SKM-1 treated with dmso at 0.1 percent for 144 hours (cell line): Measurements from ENCODE around the gene PGS1.

Experiments used
- DNase-seq: peaks from one replicate; lab custom pipeline; 2025; ENCODE audit not compliant: unreplicated experiment; lab: John Stamatoyannopoulos, UW

The PGS1 gene

DNA sequence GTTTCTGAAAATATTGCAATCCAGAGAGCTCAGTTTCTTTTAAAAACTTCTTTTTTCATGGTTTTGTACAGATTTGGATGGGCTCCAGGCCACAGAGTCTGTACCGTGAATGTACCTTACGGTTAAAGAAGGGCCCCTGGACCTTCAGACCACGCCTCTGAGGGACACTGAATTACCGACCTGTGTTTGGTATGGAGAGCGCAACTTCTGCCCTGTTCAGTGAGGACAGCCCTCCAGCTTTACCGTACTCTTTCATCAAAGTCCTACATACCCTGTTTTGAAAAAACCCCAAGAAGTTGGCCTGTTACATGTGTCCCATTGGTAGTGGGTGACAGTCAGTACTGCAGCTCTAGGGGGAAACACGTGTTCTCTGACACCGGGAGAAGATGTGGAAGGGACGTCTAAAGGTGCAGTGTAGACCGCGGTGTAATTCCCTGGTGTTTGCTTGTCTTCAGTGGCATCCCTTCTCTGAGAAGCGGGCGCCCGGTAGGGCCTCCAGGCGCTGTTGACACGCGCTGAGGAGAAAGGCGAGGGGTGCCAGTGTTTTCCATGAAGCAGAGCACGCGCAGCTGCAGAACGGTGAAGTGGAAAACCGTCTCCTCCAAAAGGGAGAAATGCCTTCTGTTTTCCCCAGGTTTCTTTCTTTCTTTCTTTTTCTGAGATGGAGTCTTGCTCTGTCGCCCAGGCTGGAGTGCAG, 6.2 kb downstream of the PGS1 start:
- no peak for DNase-seq

DNA sequence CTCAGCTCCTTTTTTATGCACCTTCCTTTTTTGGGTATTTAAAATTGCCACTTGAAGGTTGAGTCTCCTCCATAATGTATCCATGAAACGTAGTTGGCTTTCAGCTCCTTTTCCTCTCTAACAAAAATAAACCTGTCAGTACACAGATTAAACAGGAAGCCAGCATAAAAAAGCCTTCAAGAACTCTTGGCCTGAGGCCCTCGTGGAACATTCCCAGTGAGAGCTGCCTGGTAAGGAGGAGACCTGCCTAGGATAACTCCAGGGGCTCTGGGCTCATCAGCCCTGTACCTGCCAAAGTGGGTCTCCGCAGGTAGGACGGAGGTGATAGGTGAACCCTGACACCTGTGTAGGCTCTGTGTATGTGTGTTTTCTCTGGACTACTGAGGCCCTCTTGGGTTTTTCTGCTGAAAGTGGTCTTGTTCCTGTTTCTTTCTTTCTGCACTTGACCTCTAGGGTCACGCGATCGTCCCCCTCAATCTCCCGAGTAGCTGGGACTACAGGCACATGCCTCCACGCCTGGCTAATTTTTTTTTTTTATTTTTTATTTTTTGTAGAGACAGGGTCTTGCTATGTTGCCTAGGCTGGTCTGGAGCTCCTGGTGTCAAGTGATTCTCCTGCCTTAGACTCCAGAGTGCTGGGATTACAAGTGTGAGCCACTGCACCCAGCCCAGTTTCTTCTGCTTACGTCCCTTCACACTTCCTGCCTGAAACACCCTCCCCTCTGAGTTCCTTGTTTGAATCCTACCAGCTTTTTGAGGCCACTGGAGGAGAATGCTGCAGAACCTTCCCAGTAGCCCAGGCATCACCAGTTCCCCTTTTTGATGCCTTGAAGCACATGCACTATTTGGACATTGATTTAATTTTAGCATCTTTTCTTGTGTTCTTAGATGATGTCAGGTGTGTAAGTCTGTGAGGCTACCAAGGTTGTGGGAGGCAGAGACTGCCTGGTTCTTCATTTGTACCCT, 9.8 kb downstream of the PGS1 start:
- peak; percentile 98 for DNase-seq

DNA sequence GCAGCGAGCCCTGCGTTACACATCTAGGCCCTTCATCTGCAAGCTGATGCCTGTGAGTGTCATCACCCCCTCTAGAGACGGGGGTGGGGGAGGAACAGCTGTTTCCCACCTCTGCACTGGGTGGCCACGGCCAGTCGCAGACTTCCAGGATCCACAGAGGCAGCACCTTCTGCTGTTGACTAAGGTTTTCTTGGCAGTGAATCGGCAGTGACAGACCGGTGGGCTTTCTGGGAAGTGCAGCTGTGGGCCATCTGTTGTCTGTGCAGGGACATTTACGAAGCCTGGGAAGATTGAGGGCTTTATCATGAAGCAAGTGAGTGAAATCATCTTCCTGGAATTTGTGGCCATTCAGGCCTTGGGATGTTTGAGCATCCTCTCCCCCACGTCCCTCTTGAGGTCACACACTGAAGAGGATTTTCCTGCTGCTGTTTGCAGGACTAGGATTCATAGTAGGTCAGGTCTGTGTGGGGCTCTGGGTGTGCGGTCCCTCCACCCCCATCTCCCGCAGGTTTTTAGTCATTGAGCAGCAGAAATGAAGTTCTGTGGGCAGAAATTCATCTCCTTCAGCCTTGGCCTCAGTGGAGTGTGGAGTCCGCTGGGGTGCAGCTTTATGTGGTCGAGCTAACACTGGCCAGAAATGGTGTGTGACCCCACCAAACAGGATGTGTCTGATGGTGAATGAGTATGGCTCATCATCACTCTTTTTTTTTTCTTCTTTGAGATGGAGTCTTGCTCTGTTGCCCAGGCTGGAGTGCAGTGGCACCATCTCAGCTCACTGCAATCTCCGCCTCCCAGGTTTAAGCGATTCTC, 12.0 kb downstream of the PGS1 start:
- no peak for DNase-seq

DNA sequence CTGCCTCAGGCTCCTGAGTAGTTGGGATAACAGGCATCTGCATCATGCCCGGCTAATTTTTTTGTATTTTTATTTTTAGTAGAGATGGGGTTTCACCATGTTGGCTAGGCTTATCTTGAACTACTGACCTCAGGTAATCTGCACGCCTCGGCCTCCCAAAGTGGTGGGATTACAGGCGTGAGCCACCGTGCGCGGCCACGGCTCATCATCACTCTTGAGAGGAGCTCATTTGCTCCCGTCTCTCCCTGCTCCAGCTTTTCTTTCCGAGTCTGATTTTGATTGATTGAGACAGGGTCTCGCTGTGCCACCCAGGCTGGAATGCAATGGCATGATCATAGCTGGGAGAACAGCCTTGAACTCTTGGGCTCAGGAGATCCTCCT, 12.6 kb downstream of the PGS1 start:
- DNase-seq: no peak

DNA sequence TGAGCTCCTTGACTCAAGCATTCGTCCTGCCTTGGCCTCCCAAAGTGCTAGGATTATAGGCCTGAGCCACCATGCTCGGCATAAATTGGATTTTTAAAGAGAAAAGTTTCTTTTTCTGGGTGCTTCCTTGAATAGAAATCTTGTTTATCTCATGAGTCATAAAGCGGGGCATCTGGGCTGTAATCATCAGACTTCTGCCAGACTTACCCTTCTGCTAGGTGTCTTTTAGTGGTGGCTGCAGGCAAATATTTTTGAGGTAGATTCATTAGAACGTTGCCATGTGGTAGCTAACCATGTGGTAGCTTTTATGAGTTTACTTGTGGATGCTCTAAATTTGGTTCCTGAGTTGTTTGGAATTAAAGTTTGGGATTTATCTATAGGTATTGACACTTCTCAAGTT, 13.4 kb downstream of the PGS1 start:
- no peak for DNase-seq

DNA sequence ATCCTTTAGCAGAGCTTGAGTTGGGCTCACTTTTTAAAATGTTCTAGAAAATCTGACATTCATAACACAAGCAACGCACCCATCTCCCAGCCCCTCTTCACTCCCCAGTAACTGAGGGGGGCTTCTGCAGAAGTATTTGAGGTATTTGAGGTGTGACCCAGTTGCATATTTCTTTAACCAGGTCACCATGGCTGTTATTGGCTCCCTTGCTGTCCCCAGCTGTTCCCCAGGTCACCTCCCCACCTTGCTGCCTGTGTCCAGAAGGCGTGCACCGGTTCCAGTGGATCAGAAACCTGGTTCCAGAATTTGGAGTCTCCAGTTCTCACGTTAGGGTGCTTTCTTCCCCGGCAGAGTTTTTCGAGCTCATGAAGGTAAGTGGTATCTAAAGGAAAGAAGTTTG, 13.8 kb downstream of the PGS1 start:
- DNase-seq: no peak

DNA sequence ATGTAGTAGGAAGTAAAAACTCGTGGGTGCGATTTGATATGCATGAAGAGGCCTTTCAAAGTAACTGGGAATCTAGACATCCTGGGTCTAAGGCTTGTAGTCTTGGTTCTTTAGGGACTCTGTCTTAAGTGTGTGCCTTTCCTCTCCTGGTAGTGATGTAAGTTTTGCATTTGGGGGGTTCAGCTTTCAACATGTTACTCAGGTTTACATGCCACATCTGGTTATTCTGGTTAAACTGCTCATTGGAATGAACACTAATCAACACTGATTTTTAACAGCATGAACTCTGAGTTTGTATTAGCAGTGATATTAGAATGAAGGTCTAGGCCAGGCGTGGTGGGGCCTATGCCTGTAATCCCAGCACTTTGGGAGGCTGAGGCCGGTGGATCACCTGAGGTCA, 15.1 kb downstream of the PGS1 start:
- DNase-seq: no peak

DNA sequence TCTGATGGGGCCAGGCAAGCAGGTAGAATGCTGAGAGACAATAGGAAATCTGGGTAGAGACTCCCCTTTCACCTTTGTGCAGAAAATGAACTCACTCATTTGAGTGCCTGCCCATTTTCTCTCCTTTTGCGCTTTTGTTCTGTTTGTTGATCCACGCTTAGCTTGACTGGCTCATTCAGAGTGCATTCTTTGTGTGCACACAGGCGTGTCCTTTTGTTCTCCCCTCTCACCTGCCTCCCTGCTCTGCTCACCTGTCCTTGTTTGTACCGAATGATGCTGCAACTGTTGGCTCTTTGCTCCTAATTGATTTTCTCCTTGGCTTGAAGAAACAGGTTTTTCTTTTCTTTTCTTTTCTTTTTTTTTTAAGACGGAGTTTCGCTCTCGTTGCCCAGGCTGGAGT, 15.8 kb downstream of the PGS1 start:
- no peak for DNase-seq

DNA sequence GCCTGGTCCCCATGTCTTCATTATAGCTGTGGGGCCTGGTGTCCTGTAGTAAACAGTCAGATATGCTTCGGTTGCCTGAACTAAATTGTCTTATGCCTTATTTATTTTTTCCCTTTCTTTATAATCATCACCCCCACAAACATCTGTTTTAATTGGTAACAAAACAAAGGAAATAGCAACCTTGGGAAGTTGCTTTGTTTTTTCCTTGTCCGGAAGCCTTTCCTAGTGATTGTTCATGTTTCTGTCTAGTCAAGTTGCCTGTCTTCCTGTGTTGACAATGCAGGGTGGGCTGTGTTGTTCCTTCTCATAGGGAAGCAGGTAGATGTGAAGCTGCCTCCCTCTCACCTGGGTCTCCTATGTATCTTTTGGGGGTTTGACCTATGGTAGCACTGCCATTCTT, 16.7 kb downstream of the PGS1 start:
- no peak for DNase-seq

DNA sequence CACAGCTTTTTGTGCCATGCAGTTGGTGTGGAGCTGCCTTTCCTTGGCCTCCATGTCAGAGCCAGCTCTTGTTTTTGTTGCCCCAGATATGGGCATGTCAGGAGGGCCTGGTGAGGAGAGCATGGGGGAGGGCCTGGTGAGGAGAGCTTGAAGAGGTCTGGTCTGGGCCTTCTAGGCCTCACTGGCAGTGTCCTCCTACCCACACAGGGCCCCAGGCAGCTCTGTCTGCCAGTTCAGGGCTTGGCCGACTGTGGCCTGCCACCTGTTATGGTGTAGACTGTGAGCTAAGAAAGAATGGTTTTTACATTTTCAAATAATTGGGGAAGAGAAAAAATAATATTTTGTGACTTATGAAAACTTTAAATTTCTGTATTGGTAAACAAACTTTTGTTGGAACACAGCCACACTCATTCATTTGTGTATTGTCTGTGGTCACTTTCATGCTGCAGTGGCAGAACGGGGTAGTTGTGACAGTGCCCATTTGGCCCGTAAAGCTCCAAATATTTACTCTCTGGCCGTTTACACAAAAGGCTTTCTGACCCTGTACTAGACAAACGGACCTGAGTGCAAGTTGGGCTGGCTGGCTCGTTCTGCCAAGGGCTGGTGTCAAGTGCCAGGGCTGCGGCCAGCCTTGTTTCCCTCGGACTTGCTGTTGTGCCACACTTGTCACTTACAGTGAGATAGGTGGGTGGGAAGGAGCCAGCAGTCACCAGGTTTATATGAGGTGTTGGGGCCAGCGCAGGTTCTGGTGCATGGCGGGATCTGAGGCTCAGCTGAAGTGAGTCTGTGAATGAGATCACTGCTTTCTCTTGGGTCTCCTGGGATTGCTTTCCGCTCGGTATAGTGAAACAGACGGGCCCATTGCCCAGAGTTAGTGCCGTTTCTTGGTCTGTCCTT, 18.2 kb downstream of the PGS1 start:
- no peak for DNase-seq

DNA sequence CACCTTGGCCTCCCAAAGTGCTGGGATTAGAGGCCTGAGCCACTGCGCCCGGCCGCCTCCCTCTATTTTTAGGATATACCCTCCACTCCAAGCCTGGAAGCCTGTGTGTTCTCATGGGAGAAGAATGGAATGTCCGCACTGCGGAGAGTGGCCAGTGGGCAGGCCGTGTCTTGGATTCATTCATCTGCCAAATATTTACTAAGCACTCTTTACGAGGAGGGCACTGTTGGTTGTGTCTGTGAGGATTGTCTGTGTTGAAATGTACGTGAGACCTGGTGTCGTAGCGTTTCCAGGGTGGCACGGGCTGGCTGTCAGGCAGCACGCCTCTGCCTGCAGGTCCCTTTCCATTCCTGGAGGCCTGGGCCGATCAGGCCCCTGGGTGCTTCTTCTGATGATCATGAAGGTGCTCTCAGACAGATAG, 19.2 kb downstream of the PGS1 start:
- no peak for DNase-seq

DNA sequence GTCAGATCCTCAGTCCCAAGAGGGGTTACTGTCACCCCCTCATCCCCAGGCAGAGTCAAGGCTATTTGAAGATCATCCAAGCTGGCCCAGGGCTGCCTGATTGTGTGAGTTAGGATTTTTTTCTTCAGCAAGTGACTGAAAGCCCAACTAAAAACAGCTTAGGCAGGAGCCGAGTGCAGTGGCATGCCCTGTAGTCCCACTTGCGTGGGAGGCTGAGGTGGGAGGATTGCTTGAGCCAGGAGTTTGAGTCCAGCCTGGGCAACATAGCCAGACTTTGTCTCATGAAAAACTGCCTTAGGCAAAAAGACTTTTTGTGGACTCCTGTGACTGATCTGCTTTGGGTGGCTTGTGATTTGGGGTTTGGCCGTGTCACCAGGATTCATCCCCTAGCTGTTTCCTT, 19.9 kb downstream of the PGS1 start:
- DNase-seq: no peak

DNA sequence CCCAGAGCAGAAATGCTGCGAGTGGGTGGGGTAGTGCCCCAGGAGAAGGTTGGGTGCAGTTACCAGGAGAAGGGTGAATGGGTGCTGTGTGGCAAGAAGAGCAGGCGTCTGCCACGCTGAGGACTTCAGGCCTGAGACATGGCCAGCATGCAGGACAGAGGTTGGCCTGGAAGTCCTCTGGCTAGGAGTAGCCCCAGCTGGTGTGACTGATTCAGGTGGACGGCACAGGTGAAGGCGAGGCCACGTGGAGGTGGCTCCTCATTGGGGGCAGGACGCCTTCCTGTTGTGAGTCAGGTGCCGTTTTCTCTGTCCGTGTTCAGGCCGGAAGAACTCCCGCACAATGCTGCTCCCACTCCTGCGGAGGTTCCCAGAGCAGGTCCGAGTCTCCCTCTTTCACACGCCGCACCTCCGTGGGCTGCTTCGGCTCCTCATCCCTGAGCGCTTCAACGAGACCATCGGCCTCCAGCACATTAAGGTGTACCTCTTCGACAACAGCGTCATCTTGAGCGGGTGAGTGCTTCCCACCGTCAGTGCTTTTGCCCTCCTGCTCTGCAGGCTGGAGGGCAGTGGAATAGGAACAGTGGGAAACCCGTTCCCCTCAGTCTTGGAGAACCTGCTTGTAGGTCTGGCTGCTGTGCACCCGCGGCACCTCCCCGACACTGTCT, 20.7 kb downstream of the PGS1 start:
- no peak for DNase-seq

DNA sequence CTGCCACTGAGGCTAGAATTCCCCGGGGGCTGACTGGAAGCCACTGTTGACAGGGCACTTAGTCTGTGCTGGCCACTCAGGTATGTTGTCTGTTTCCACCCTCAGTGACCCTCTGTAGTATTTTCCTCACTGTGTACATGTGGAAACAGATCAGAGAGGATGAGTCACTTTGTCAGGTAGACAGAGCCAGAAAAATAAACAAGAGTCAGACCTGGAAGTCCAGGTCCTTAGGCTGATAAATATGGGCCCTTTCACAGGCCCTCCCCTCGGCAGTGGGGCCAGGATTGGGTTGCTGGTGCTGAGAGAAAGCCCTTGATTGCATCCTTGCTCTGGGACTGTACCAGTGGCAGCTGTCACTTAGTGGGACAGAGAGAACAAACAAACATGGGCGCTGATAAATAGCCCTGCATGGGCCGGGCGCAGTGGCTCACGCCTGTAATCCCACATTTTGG, 21.3 kb downstream of the PGS1 start:
- DNase-seq: no peak

DNA sequence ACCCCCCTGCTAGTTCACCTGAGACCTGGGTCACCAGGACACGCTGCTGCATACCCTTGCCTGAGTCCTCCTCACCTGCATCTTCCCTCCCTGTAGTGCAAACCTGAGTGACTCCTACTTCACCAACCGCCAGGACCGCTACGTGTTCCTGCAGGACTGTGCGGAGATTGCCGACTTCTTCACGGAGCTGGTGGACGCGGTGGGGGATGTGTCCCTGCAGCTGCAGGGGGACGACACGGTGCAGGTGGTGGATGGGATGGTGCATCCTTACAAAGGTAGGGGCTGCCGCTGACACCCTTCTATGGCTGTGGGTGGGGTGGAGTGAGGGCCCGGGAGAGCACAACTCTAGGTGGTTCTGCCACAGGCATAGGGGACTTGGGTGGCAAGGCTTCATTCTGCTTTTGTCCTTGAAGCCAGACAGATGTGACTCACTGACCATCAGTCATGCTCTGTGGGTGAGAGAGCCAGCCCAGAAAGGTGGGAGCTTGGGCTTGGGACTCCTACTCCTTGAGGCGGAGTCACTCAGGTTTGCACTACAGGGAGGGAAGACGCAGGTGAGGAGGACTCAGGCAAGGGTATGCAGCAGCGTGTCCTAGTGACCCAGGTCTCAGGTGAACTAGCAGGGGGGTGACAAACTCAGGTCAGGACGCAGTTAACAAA, 22.3 kb downstream of the PGS1 start:
- DNase-seq: no peak

DNA sequence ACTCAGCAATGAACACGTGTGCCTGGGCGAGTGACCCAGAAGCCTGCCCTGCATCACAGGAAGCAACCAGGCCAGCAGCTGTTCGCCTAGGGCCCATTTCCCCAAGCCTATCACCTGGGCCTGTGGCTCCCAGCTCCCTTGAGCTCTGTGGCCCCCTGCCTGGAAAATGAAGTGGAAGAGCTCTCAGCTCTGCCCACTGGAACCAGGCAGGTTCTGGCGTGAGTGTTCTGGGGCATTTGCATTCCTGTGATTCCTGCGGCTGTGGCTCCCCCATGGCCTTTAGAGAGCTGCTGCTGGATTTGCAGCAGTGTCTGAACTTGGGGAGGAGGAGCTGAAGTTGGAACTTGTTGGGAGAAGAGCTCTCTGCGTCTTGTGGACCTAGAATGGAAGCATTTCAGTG, 22.8 kb downstream of the PGS1 start:
- no peak for DNase-seq

DNA sequence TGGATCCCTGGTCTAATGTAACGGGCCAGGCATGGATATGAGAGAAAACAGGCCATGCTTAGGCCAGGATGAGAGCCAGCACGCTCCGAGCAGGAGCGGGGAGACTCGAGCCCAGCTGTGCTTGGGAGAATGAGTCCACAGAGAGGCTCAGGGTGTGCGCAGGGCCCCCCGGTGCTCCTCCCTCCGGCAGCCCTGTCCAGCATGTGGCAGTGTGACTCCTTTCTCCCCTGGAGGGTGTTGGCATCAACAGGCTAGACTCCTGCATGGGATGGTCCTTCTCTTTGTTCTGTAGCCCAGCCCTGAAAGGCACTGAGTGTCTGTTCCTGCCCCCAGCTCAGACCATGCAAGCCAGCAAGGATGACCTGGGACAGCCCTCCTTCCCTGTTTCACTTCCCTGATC, 23.4 kb downstream of the PGS1 start:
- DNase-seq: no peak

DNA sequence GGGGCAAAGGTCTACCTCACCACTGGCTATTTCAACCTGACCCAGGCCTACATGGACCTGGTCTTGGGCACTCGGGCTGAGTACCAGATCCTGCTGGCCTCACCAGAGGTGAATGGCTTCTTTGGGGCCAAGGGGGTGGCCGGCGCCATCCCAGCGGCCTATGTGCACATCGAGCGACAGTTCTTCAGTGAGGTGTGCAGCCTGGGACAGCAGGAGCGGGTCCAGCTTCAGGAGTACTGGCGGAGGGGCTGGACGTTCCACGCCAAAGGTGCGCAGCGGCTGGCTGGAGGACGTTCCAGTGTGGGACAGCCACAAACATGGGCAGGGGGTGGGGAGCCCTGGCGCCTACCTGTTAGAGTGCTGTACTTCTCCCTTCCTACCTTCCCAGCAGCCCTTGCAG, 25.4 kb downstream of the PGS1 start:
- no peak for DNase-seq

DNA sequence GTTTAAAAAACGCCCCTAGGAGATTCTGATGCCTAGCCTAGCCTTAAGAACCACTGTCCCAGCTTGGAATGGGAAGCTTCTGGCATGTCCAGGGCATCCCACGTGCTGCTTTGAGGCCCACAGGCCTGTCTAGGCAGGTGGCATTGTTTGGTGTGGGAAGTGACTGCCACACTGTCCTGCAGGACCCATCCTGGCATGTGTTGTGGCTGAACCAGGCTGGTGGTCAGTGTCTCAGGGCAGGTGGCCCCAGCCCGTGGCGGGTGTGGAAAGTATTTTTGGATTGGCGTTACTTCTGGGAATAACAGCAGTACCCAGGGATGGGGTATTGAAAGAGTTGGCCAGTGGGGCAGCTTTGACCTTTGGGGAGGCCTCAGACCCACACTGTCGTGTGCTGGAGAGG, 27.9 kb downstream of the PGS1 start:
- no peak for DNase-seq
